ENCODE data around the gene GJB4.
A peak's percentile ranks its signal among the peaks of the same experiment; 100 is the strongest.

The GJB4 gene

DNA sequence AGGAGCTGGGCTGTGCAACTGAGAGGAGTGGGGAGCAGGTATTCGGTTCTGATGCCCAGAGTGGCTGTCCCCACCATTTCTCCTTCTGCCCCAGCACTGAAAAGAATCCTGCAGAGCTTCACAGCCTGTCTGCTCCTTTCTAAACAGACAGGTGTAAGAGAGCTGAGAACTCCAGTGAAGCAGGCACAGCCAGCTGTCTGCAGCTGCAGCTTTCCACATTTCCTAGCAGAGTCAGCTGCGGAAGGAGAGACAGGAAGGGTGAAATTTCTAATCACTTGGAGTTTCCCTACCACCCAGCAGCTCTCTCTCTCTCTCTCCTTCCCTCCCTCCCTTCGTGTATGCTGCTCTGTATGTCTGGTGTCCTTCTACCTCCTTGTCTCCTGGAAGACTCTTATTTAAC is 45.2 kb upstream of the GJB4 start:
- TF ChIP-seq RAD21 (IDR thresholded peaks at IDR 0.05; ENCODE audit: low read depth) = no peak
- no peak for TF ChIP-seq CEBPB (IDR thresholded peaks at IDR 0.05)
- TF ChIP-seq TAF1 (IDR thresholded peaks at IDR 0.05; ENCODE audit: low read depth) = no peak
- TF ChIP-seq MAX (IDR thresholded peaks at IDR 0.05) = no peak
- TF ChIP-seq, protein P1, sequence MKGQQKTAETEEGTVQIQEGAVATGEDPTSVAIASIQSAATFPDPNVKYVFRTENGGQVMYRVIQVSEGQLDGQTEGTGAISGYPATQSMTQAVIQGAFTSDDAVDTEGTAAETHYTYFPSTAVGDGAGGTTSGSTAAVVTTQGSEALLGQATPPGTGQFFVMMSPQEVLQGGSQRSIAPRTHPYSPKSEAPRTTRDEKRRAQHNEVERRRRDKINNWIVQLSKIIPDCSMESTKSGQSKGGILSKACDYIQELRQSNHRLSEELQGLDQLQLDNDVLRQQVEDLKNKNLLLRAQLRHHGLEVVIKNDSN (IDR thresholded peaks at IDR 0.05) = no peak

DNA sequence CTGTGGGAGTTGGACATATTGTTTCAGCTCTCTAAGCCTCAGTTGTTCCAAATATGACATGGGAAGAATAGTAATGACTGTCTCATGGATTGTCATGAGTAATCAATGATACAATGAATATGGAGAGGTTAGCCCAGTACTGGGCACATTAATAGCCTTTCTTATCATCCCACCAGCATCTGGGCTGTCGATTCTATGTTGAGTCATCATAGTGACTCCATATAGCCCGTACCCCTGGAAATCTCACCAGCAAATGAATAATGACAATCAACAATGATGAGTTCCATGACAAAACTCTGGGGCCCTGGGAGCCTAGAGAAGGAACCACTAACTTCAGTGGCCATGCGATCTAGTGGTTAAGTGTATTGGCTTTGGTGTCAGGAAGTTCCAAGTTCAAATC is 44.4 kb upstream of the GJB4 start:
- TF ChIP-seq RAD21 (IDR thresholded peaks at IDR 0.05; ENCODE audit: low read depth) (no peak), FOXM1 (IDR thresholded peaks at IDR 0.05; ENCODE audit: borderline replicate concordance, low read depth) (no peak), TCF12 (IDR thresholded peaks at IDR 0.05; ENCODE audit: low read depth) (no peak), REST (IDR thresholded peaks at IDR 0.05; ENCODE audit: low read depth) (no peak), NFIC (IDR thresholded peaks at IDR 0.05) (no peak), TAF1 (IDR thresholded peaks at IDR 0.05; ENCODE audit: low read depth) (no peak), ZBTB7A (IDR thresholded peaks at IDR 0.05; ENCODE audit: low read depth) (no peak), CREB1 (IDR thresholded peaks at IDR 0.05; ENCODE audit: low read depth) (no peak), EP300 (IDR thresholded peaks at IDR 0.05; ENCODE audit: borderline replicate concordance) (no peak)
- TF ChIP-seq, protein P1 (IDR thresholded peaks at IDR 0.05) = no peak

DNA sequence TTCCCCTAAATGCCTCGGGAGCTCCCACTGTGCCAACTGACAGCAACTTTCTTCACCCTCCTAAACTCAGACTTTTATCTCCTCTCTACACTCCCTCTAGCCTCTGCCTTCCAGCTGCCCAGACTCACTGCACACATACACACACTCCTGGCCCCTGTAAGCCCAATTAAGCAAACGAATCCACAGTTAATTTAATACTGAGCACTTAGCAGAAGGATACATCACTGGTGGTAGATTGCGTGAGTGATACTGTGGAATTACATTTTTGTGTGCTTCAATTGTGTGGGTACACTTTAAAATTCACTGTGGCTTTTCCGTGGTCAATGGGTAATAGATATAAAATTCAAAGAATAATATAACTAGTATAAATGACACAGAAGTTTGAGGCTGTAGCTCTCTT is 38.3 kb upstream of the GJB4 start:
- TF ChIP-seq TEAD4 (IDR thresholded peaks at IDR 0.05) (no peak), NFIC (IDR thresholded peaks at IDR 0.05) (no peak), FOXM1 (IDR thresholded peaks at IDR 0.05; ENCODE audit: borderline replicate concordance, low read depth) (no peak), CREB1 (IDR thresholded peaks at IDR 0.05; ENCODE audit: low read depth) (no peak), MAX (IDR thresholded peaks at IDR 0.05) (no peak), EGR1 (IDR thresholded peaks at IDR 0.05) (no peak)
- TF ChIP-seq, protein P1 (IDR thresholded peaks at IDR 0.05) = no peak

GRCh38 chr1:34721646-34722355 is 37.7 kb upstream of the GJB4 start:
- TF ChIP-seq EGR1 (IDR thresholded peaks at IDR 0.05) = no peak
- TF ChIP-seq TEAD4 (IDR thresholded peaks at IDR 0.05) = no peak
- TF ChIP-seq, protein P1 (IDR thresholded peaks at IDR 0.05) = no peak
- TF ChIP-seq ZBTB7A (IDR thresholded peaks at IDR 0.05; ENCODE audit: low read depth) = no peak
- no peak for TF ChIP-seq YY1 (IDR thresholded peaks at IDR 0.05; ENCODE audit: low read depth)
- TF ChIP-seq CEBPB (IDR thresholded peaks at IDR 0.05) = no peak
- no peak for TF ChIP-seq CREB1 (IDR thresholded peaks at IDR 0.05; ENCODE audit: low read depth)
- TF ChIP-seq EP300 (IDR thresholded peaks at IDR 0.05; ENCODE audit: borderline replicate concordance) = no peak
- no peak for TF ChIP-seq TCF12 (IDR thresholded peaks at IDR 0.05; ENCODE audit: low read depth)
- no peak for TF ChIP-seq TAF1 (IDR thresholded peaks at IDR 0.05; ENCODE audit: low read depth)
- no peak for TF ChIP-seq RAD21 (IDR thresholded peaks at IDR 0.05; ENCODE audit: low read depth)
- no peak for TF ChIP-seq NFIC (IDR thresholded peaks at IDR 0.05)
- TF ChIP-seq FOXM1 (IDR thresholded peaks at IDR 0.05; ENCODE audit: borderline replicate concordance, low read depth) = no peak
- no peak for TF ChIP-seq MAX (IDR thresholded peaks at IDR 0.05)

DNA sequence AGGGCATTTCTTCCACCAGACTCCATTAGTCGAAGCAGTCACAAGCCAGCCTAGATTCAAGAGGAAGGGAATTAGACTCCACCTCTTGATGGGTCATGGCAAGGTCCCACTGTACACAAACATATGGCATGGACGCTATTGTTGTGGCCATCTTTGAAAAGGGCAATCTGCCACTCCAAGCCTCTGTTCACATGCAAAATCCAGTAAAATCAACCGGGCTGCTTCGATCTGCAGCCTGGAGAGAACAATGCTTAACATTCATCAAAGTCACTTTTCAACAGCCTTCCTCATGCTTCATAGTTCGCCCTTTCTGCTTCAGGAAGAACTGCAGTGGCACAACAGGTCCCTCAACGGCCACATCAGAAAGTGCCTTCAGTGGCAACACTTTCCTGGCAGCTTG is 32.7 kb upstream of the GJB4 start:
- 0 out of 2 replicates have a peak, but pooled peaks have one; percentile 28 for TF ChIP-seq YY1 (IDR thresholded peaks at IDR 0.05; ENCODE audit: low read depth)
- TF ChIP-seq TCF12 (IDR thresholded peaks at IDR 0.05; ENCODE audit: low read depth) = no peak

DNA sequence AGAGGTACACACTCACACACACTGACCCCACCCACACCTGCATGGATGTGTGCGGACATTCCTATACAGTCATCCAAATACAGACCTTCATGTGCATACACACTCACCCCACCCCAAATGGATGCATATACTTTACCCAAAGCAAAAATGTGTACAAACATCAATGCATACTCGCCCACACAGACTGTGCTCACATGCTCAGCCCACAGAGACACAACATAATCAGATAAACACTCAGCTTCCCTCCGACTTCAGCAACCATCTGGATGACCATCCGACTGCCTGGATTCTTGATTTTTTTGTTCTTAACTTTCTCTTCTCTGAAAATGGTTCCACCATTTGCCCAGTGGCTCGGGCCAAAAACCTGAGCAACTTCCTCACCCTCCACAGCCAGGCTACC is 29.1 kb upstream of the GJB4 start:
- TF ChIP-seq EGR1 (IDR thresholded peaks at IDR 0.05) (no peak), FOXM1 (IDR thresholded peaks at IDR 0.05; ENCODE audit: borderline replicate concordance, low read depth) (no peak), CREB1 (IDR thresholded peaks at IDR 0.05; ENCODE audit: low read depth) (no peak), REST (IDR thresholded peaks at IDR 0.05; ENCODE audit: low read depth) (no peak), CEBPB (IDR thresholded peaks at IDR 0.05) (no peak), ZBTB7A (IDR thresholded peaks at IDR 0.05; ENCODE audit: low read depth) (no peak), NFIC (IDR thresholded peaks at IDR 0.05) (no peak), YY1 (IDR thresholded peaks at IDR 0.05; ENCODE audit: low read depth) (no peak), TEAD4 (IDR thresholded peaks at IDR 0.05) (no peak), RAD21 (IDR thresholded peaks at IDR 0.05; ENCODE audit: low read depth) (no peak), TAF1 (IDR thresholded peaks at IDR 0.05; ENCODE audit: low read depth) (no peak), MAX (IDR thresholded peaks at IDR 0.05) (no peak), TCF12 (IDR thresholded peaks at IDR 0.05; ENCODE audit: low read depth) (no peak), EP300 (IDR thresholded peaks at IDR 0.05; ENCODE audit: borderline replicate concordance) (no peak)
- TF ChIP-seq, protein P1 (IDR thresholded peaks at IDR 0.05) = no peak
